Neural crest cell (in vitro differentiated cells): ENCODE results near the gene FAM78A. TPM values are rescaled to one million over a fixed set of nuclear protein-coding genes. Genes with fewer than 3 reads are reported as not detected.

ENCODE experiments used
- DNase-seq: peaks from one replicate; pipeline ENCODE4 v3.0.0; 2021; ENCODE audit warnings: low read depth, mixed read lengths, low spot score
- H3K27ac Mint-ChIP-seq: one replicate; pipeline ENCODE4 v1.8.0; 2021; ENCODE audit warnings: mild to moderate bottlenecking, mixed read lengths; ENCODE audit not compliant: unreplicated experiment
- H3K27me3 Mint-ChIP-seq: 2 replicates; pipeline ENCODE4 v1.8.0; 2021; ENCODE audit warnings: low read depth, mild to moderate bottlenecking, mixed read lengths
- H3K36me3 Mint-ChIP-seq: 2 replicates; pipeline ENCODE4 v1.8.0; 2021; ENCODE audit warnings: low read depth, mild to moderate bottlenecking, mixed read lengths
- H3K4me1 Mint-ChIP-seq: 2 replicates; pipeline ENCODE4 v1.8.0; 2021; ENCODE audit warnings: mixed read lengths
- H3K4me3 Mint-ChIP-seq: one replicate; pipeline ENCODE4 v1.8.0; 2021; ENCODE audit warnings: mild to moderate bottlenecking, mixed read lengths
- H3K9me3 Mint-ChIP-seq: 2 replicates; pipeline ENCODE4 v1.8.0; 2021; ENCODE audit warnings: mixed read lengths
- CTCF ChIP-seq: fragments of 200-600 bp; sonication (generic); conservative IDR thresholded peaks from 2 replicates; pipeline ENCODE4 v1.5.0; 2021; ENCODE audit warnings: antibody characterized with exemption, mild to moderate bottlenecking
- total RNA-seq: library from RNA; stranded (reverse); gene quantifications from 2 replicates; pipeline ENCODE4 v1.2.1, GENCODE V29; 2021

FAM78A gene
- total RNA-seq, 1 donor from 2014 or later = 3.8 TPM

- Mint-ChIP-seq H3K4me1 (peaks cover 8% of the 10 kb centered on the region), H3K4me3 (peak overlapping the region; percentile 6), H3K9me3 (no peaks in the 10 kb centered on the region), H3K27me3 (peaks cover 53% of the 10 kb centered on the region), H3K27ac (no peak overlapping the region), H3K36me3 (no peaks in the 10 kb centered on the region)
- no peak for DNase-seq
- no peak for TF ChIP-seq CTCF
These were observed 5.9 kb upstream of the FAM78A start for GRCh38 chr9:131282175-131282574.

GRCh38 chr9:131281119-131281965 lies 5.0 kb upstream of the FAM78A start:
- peaks cover 55% of the 10 kb centered on the region for H3K27me3 Mint-ChIP-seq

GRCh38 chr9:131280660-131281059 lies 4.3 kb upstream of the FAM78A start:
- Mint-ChIP-seq H3K4me3 (peak overlapping the region; percentile 27), H3K4me1 (peaks cover 16% of the 10 kb centered on the region), H3K9me3 (no peaks in the 10 kb centered on the region), H3K36me3 (no peaks in the 10 kb centered on the region), H3K27me3 (peaks cover 62% of the 10 kb centered on the region), H3K27ac (no peak overlapping the region)
- no peak for DNase-seq
- no peak for TF ChIP-seq CTCF

More at GRCh38 chr9:131281119-131281965, 5.0 kb upstream of the FAM78A start:
- Mint-ChIP-seq H3K27ac (no peak overlapping the region), H3K9me3 (no peaks in the 10 kb centered on the region), H3K4me3 (peak overlapping the region; percentile 27), H3K4me1 (peaks cover 9% of the 10 kb centered on the region), H3K36me3 (no peaks in the 10 kb centered on the region)
- TF ChIP-seq CTCF = no peak
- DNase-seq = no peak

- peaks cover 68% of the 10 kb centered on the region for H3K27me3 Mint-ChIP-seq
- H3K9me3 Mint-ChIP-seq = no peaks in the 10 kb centered on the region
- no peak overlapping the region for H3K4me3 Mint-ChIP-seq
- no peaks in the 10 kb centered on the region for H3K36me3 Mint-ChIP-seq
- no peak overlapping the region for H3K27ac Mint-ChIP-seq
- DNase-seq = no peak
- no peak for TF ChIP-seq CTCF
- H3K4me1 Mint-ChIP-seq = peaks cover 23% of the 10 kb centered on the region
These were observed 3.7 kb upstream of the FAM78A start for GRCh38 chr9:131279863-131280570.

GRCh38 chr9:131279196-131279862 lies 3.0 kb upstream of the FAM78A start:
- Mint-ChIP-seq H3K4me1 (peaks cover 24% of the 10 kb centered on the region), H3K9me3 (no peaks in the 10 kb centered on the region), H3K36me3 (no peaks in the 10 kb centered on the region), H3K27me3 (peaks cover 68% of the 10 kb centered on the region), H3K4me3 (peak overlapping the region; percentile 80), H3K27ac (no peak overlapping the region)
- no peak for TF ChIP-seq CTCF
- DNase-seq = no peak
